Ovary (tissue), 3 donors: Measurements from ENCODE around the gene AMBRA1.

Experiments
- EP300 ChIP-seq: sonication (generic); formaldehyde crosslinking; IDR thresholded peaks from one replicate; pipeline ENCODE4 v1.6.1; 2017; ENCODE audit warnings: antibody characterized with exemption
- POLR2A ChIP-seq: fragments of 450-650 bp; IDR thresholded peaks from one replicate; pipeline ENCODE4 v1.6.1; 2017; ENCODE audit warnings: antibody characterized with exemption, mild to moderate bottlenecking, moderate library complexity
- TF ChIP-seq, protein P1 (sequence below), 3 donors: fragments of 450-650 bp in 2 of 3; fragments of 200-600 bp in 1 of 3; IDR thresholded peaks; one replicate each; pipeline versions ENCODE4 v1.5.1 to v1.8.0; 2016 to 2022; ENCODE audit warnings: antibody characterized with exemption in 3 of 3, mild to moderate bottlenecking in 1 of 3
- donor health status: DM: no; HTN: no; CAD: no.

DNA sequence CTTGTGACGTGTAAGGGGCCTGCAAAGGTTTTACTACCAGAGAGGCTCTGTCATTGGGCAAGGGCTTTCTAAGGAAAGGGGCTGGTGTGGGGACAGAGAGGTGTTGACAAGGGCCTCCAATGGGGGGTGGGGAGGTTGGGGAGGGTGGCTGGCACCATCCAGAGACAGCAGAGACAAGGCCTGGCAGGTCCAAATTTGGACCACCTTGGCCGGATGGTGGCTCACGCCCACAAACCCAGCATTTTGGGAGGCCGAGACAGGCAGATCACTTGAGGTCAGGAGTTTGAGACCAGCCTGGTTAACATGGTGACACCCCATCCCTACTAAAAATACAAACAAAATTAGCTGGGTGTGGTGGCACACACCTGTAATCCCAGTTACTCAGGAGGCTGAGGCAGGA, 200.1 kb downstream of the AMBRA1 start:
- TF ChIP-seq, protein P1, sequence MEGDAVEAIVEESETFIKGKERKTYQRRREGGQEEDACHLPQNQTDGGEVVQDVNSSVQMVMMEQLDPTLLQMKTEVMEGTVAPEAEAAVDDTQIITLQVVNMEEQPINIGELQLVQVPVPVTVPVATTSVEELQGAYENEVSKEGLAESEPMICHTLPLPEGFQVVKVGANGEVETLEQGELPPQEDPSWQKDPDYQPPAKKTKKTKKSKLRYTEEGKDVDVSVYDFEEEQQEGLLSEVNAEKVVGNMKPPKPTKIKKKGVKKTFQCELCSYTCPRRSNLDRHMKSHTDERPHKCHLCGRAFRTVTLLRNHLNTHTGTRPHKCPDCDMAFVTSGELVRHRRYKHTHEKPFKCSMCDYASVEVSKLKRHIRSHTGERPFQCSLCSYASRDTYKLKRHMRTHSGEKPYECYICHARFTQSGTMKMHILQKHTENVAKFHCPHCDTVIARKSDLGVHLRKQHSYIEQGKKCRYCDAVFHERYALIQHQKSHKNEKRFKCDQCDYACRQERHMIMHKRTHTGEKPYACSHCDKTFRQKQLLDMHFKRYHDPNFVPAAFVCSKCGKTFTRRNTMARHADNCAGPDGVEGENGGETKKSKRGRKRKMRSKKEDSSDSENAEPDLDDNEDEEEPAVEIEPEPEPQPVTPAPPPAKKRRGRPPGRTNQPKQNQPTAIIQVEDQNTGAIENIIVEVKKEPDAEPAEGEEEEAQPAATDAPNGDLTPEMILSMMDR (IDR thresholded peaks at IDR 0.05) = no peak
- TF ChIP-seq EP300 (no peak), POLR2A (no peak)
